Measurements from ENCODE around the gene USP6.

DNA sequence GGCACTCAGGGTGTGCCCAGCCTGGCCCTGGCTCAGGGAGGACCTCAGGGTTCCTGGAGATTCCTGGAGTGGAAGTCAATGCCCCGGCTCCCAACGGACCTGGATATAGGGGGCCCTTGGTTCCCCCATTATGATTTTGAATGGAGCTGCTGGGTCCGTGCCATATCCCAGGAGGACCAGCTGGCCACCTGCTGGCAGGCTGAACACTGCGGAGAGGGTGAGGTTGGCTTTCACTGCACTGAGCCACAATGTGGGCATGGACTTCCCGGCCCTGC is 23.6 kb downstream of the USP6 start:
- TF ChIP-seq ZFP3 (CRISPR knock-in tag; IDR thresholded peaks at IDR 0.05) (no peak), BACH2 (CRISPR knock-in tag; IDR thresholded peaks at IDR 0.05; ENCODE audit: borderline replicate concordance) (no peak), ZFP30 (CRISPR knock-in tag; IDR thresholded peaks at IDR 0.05) (no peak), RARB (CRISPR knock-in tag; IDR thresholded peaks at IDR 0.05) (no peak), OSR1 (CRISPR knock-in tag; IDR thresholded peaks at IDR 0.05) (no peak), ARNTL (CRISPR knock-in tag; IDR thresholded peaks at IDR 0.05; ENCODE audit: borderline replicate concordance, low read depth) (no peak), ZNF70 (CRISPR knock-in tag; IDR thresholded peaks at IDR 0.05) (no peak), ZNF565 (CRISPR knock-in tag; conservative IDR thresholded peaks at IDR 0.05; ENCODE audit: low read depth) (no peak), ZC3H10 (CRISPR knock-in tag; IDR thresholded peaks at IDR 0.05) (no peak), ZNF8 (CRISPR knock-in tag; IDR thresholded peaks at IDR 0.05) (no peak)
- TF ChIP-seq, protein P1, sequence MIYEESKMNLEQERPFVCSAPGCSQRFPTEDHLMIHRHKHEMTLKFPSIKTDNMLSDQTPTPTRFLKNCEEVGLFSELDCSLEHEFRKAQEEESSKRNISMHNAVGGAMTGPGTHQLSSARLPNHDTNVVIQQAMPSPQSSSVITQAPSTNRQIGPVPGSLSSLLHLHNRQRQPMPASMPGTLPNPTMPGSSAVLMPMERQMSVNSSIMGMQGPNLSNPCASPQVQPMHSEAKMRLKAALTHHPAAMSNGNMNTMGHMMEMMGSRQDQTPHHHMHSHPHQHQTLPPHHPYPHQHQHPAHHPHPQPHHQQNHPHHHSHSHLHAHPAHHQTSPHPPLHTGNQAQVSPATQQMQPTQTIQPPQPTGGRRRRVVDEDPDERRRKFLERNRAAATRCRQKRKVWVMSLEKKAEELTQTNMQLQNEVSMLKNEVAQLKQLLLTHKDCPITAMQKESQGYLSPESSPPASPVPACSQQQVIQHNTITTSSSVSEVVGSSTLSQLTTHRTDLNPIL (CRISPR knock-in tag; IDR thresholded peaks at IDR 0.05; ENCODE audit: low read depth): no peak
- TF ChIP-seq, protein P2, sequence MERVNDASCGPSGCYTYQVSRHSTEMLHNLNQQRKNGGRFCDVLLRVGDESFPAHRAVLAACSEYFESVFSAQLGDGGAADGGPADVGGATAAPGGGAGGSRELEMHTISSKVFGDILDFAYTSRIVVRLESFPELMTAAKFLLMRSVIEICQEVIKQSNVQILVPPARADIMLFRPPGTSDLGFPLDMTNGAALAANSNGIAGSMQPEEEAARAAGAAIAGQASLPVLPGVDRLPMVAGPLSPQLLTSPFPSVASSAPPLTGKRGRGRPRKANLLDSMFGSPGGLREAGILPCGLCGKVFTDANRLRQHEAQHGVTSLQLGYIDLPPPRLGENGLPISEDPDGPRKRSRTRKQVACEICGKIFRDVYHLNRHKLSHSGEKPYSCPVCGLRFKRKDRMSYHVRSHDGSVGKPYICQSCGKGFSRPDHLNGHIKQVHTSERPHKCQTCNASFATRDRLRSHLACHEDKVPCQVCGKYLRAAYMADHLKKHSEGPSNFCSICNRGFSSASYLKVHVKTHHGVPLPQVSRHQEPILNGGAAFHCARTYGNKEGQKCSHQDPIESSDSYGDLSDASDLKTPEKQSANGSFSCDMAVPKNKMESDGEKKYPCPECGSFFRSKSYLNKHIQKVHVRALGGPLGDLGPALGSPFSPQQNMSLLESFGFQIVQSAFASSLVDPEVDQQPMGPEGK (CRISPR knock-in tag; IDR thresholded peaks at IDR 0.05; ENCODE audit: borderline replicate concordance): no peak
- TF ChIP-seq, protein P3, sequence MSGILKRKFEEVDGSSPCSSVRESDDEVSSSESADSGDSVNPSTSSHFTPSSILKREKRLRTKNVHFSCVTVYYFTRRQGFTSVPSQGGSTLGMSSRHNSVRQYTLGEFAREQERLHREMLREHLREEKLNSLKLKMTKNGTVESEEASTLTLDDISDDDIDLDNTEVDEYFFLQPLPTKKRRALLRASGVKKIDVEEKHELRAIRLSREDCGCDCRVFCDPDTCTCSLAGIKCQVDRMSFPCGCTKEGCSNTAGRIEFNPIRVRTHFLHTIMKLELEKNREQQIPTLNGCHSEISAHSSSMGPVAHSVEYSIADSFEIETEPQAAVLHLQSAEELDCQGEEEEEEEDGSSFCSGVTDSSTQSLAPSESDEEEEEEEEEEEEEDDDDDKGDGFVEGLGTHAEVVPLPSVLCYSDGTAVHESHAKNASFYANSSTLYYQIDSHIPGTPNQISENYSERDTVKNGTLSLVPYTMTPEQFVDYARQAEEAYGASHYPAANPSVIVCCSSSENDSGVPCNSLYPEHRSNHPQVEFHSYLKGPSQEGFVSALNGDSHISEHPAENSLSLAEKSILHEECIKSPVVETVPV (CRISPR knock-in tag; IDR thresholded peaks at IDR 0.05): no peak
- TF ChIP-seq, protein P4, sequence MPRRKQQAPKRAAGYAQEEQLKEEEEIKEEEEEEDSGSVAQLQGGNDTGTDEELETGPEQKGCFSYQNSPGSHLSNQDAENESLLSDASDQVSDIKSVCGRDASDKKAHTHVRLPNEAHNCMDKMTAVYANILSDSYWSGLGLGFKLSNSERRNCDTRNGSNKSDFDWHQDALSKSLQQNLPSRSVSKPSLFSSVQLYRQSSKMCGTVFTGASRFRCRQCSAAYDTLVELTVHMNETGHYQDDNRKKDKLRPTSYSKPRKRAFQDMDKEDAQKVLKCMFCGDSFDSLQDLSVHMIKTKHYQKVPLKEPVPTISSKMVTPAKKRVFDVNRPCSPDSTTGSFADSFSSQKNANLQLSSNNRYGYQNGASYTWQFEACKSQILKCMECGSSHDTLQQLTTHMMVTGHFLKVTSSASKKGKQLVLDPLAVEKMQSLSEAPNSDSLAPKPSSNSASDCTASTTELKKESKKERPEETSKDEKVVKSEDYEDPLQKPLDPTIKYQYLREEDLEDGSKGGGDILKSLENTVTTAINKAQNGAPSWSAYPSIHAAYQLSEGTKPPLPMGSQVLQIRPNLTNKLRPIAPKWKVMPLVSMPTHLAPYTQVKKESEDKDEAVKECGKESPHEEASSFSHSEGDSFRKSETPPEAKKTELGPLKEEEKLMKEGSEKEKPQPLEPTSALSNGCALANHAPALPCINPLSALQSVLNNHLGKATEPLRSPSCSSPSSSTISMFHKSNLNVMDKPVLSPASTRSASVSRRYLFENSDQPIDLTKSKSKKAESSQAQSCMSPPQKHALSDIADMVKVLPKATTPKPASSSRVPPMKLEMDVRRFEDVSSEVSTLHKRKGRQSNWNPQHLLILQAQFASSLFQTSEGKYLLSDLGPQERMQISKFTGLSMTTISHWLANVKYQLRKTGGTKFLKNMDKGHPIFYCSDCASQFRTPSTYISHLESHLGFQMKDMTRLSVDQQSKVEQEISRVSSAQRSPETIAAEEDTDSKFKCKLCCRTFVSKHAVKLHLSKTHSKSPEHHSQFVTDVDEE (CRISPR knock-in tag; IDR thresholded peaks at IDR 0.05): no peak

Measured in SK-N-SH treated with all-trans-retinoic acid at 6 μM for 48 hours (cell line).